H1 (cell line): ENCODE measurements around the gene TLCD5. TPM values are rescaled to one million over a fixed set of nuclear protein-coding genes. Genes with fewer than 3 reads are reported as not detected.

Source experiments
- CTCF ChIA-PET: fragments of 300-600 bp; sonication (Branson Sonifier 250); formaldehyde crosslinking; loops from one replicate; lab custom pipeline; 2021; ENCODE audit not compliant: partially characterized antibody; lab: Charles Lee
- POLR2A ChIA-PET: fragments of 300-600 bp; sonication (Branson Sonifier 250); formaldehyde crosslinking; loops from one replicate; lab custom pipeline; 2021; ENCODE audit warnings: inconsistent platforms; ENCODE audit not compliant: partially characterized antibody; lab: Charles Lee
- DNase-seq, 2 experiments: peaks; one replicate each; pipeline versions ENCODE4 v3.0.0 to v3.0.0-alpha.2; 2010 to 2022; ENCODE audit warnings: low spot score in 2 of 2, low read depth in 1 of 2, mixed read lengths in 1 of 2
- FAIRE-seq: peaks from 2 replicates; lab custom pipeline; 2011; peaks lifted over from hg19 to GRCh38; lab: Jason Lieb, UNC
- H2AFZ ChIP-seq: 2 replicates; pipeline ENCODE4 v1.8.1; 2012; ENCODE audit warnings: low read length, inconsistent platforms
- H2AK5ac ChIP-seq: 2 replicates; pipeline ENCODE4 v1.6.1; 2013; ENCODE audit warnings: low read depth, low read length
- H2BK120ac ChIP-seq: replicated peaks from 2 replicates; pipeline ENCODE3; 2013; ENCODE audit warnings: low read depth, low read length, inconsistent platforms
- H2BK12ac ChIP-seq: 2 replicates; pipeline ENCODE4 v1.6.1; 2013; ENCODE audit warnings: low read depth, low read length
- H2BK15ac ChIP-seq: 2 replicates; pipeline ENCODE4 v1.6.1; 2013; ENCODE audit warnings: low read length
- H2BK20ac ChIP-seq: 2 replicates; pipeline ENCODE4 v1.6.1; 2013; ENCODE audit warnings: low read length
- H2BK5ac ChIP-seq: 2 replicates; pipeline ENCODE4 v1.6.1; 2013; ENCODE audit warnings: low read depth, low read length
- H3K14ac ChIP-seq: 2 replicates; pipeline ENCODE4 v1.6.1; 2013; ENCODE audit warnings: inconsistent platforms; ENCODE audit not compliant: insufficient read length
- H3K18ac ChIP-seq: 2 replicates; pipeline ENCODE4 v1.6.1; 2013; ENCODE audit warnings: low read length; ENCODE audit errors: extremely low read depth
- H3K23ac ChIP-seq: 2 replicates; pipeline ENCODE4 v1.6.1; 2013; ENCODE audit warnings: inconsistent platforms; ENCODE audit not compliant: insufficient read length
- H3K23me2 ChIP-seq: 2 replicates; pipeline ENCODE4 v1.6.1; 2013; ENCODE audit warnings: low read depth, low read length
- H3K27ac ChIP-seq: 2 replicates; pipeline ENCODE4 v1.6.1; 2011; ENCODE audit warnings: low read depth, low read length, inconsistent platforms
- H3K27me3 ChIP-seq, 4 experiments: replicated peaks in 1 of 4; 1 replicate in 1 of 4; 2 replicates in 3 of 4; pipeline versions ENCODE4 v1.6.1 to v1.8.1; 2011 to 2013; ENCODE audit warnings: low read length in 3 of 4, mild to moderate bottlenecking in 3 of 4, inconsistent platforms in 2 of 4, mixed read lengths in 2 of 4, moderate library complexity in 1 of 4; ENCODE audit not compliant: control insufficient read depth in 3 of 4, insufficient read depth in 3 of 4; ENCODE audit errors: extremely low read depth in 1 of 4
- H3K36me3 ChIP-seq, 4 experiments: 2 replicates each; pipeline versions ENCODE4 v1.6.1 to v1.8.1; 2011 to 2013; ENCODE audit warnings: mild to moderate bottlenecking in 4 of 4, low read length in 3 of 4, moderate library complexity in 2 of 4, control low read depth in 1 of 4, inconsistent platforms in 1 of 4; ENCODE audit not compliant: insufficient read depth in 4 of 4, control insufficient read depth in 2 of 4
- H3K4ac ChIP-seq: replicated peaks from 2 replicates; pipeline ENCODE3; 2013; ENCODE audit warnings: low read length, low read depth, mixed read lengths, inconsistent platforms; ENCODE audit not compliant: insufficient read length
- H3K4me1 ChIP-seq, 4 experiments: replicated peaks in 1 of 4; 1 replicate in 1 of 4; 2 replicates in 3 of 4; pipeline versions ENCODE4 v1.6.1 to v1.8.1; 2011 to 2013; ENCODE audit warnings: low read length in 3 of 4, inconsistent platforms in 2 of 4, mixed read lengths in 1 of 4; ENCODE audit not compliant: insufficient read depth in 4 of 4, control insufficient read depth in 3 of 4
- H3K4me2 ChIP-seq, 2 experiments: 2 replicates each; pipeline versions ENCODE4 v1.6.1 to v1.8.1; 2011 to 2013; ENCODE audit warnings: low read depth in 2 of 2, low read length in 2 of 2, control low read depth in 1 of 2, inconsistent platforms in 1 of 2, mild to moderate bottlenecking in 1 of 2; ENCODE audit not compliant: insufficient read depth in 1 of 2
- H3K4me3 ChIP-seq, 4 experiments: fragments of 200-600, 300-600 bp in 1 of 4; sonication (generic), shearing (Covaris generic), sonication (Bioruptor Twin) in 1 of 4; 2 replicates each; pipeline versions ENCODE4 v1.5.1 to v1.8.1; 2011 to 2016; ENCODE audit warnings: low read length in 4 of 4, low read depth in 3 of 4, control low read depth in 2 of 4, inconsistent platforms in 2 of 4, mild to moderate bottlenecking in 2 of 4, mixed read lengths in 1 of 4, moderate library complexity in 1 of 4; ENCODE audit not compliant: insufficient read depth in 2 of 4; ENCODE audit errors: extremely low read depth in 1 of 4
- H3K56ac ChIP-seq: replicated peaks from 2 replicates; pipeline ENCODE3; 2013; ENCODE audit warnings: low read depth, mild to moderate bottlenecking, mixed read lengths, low read length, inconsistent platforms; ENCODE audit not compliant: insufficient read length
- H3K79me1 ChIP-seq: 2 replicates; pipeline ENCODE4 v1.6.1; 2013; ENCODE audit warnings: low read depth, low read length, control low read depth
- H3K79me2 ChIP-seq, 2 experiments: 2 replicates each; pipeline versions ENCODE4 v1.6.1 to v1.8.1; 2012 to 2013; ENCODE audit warnings: low read length in 2 of 2, mild to moderate bottlenecking in 2 of 2, inconsistent platforms in 1 of 2; ENCODE audit not compliant: insufficient read depth in 2 of 2, control insufficient read depth in 1 of 2
- H3K9ac ChIP-seq, 4 experiments: replicated peaks in 1 of 4; 1 replicate in 1 of 4; 2 replicates in 3 of 4; pipeline versions ENCODE4 v1.6.1 to v1.8.1; 2011 to 2013; ENCODE audit warnings: low read depth in 3 of 4, low read length in 3 of 4, control low read depth in 2 of 4, mild to moderate bottlenecking in 2 of 4, moderate library complexity in 2 of 4, inconsistent platforms in 1 of 4; ENCODE audit errors: extremely low read depth in 1 of 4
- H3K9me3 ChIP-seq, 2 experiments: 2 replicates each; pipeline versions ENCODE4 v1.6.1 to v1.8.1; 2012 to 2013; ENCODE audit warnings: mild to moderate bottlenecking in 2 of 2, moderate library complexity in 2 of 2, control low read depth in 1 of 2, inconsistent platforms in 1 of 2, low read depth in 1 of 2, low read length in 1 of 2, mixed read lengths in 1 of 2; ENCODE audit not compliant: insufficient read depth in 2 of 2
- H4K20me1 ChIP-seq, 2 experiments: replicated peaks in 1 of 2; 2 replicates each; pipeline versions ENCODE3 to v1.8.1; 2011 to 2013; ENCODE audit warnings: inconsistent platforms in 2 of 2, low read length in 2 of 2, mild to moderate bottlenecking in 1 of 2; ENCODE audit not compliant: insufficient read depth in 2 of 2, control insufficient read depth in 1 of 2
- H4K5ac ChIP-seq: 2 replicates; pipeline ENCODE4 v1.6.1; 2013; ENCODE audit warnings: low read length, low read depth, mixed read lengths, inconsistent platforms; ENCODE audit not compliant: insufficient read length
- H4K8ac ChIP-seq: 2 replicates; pipeline ENCODE4 v1.8.0; 2013; ENCODE audit warnings: mild to moderate bottlenecking, moderate library complexity, low read length, inconsistent platforms; ENCODE audit not compliant: insufficient read depth; ENCODE audit errors: extremely low read depth
- H4K91ac ChIP-seq: replicated peaks from 2 replicates; pipeline ENCODE3; 2013; ENCODE audit warnings: low read length, mixed read lengths, inconsistent platforms; ENCODE audit not compliant: insufficient read length
- CBX5 ChIP-seq: fragments of 300-800, 300-1000 bp; sonication (generic); IDR thresholded peaks from 2 replicates; pipeline ENCODE4 v1.7.1; 2016; ENCODE audit warnings: antibody characterized with exemption, low read length, low read depth
- CEBPB ChIP-seq: IDR thresholded peaks from 2 replicates; pipeline ENCODE4 v1.6.1; 2012; ENCODE audit warnings: low read depth, low read length
- CHD1 ChIP-seq: IDR thresholded peaks from 2 replicates; pipeline ENCODE4 v1.6.1; 2012; ENCODE audit warnings: low read depth, low read length, improper control_type of control experiment
- CREB1 ChIP-seq: IDR thresholded peaks from 2 replicates; pipeline ENCODE4 v1.6.1; 2012; ENCODE audit warnings: inconsistent platforms
- HDAC2 ChIP-seq, 2 experiments: fragments of 300-600 bp in 1 of 2; sonication (generic) in 1 of 2; IDR thresholded peaks; 2 replicates each; pipeline ENCODE4 v1.6.1; 2011 to 2012; ENCODE audit warnings: low read depth in 2 of 2, low read length in 2 of 2, mild to moderate bottlenecking in 2 of 2, moderate library complexity in 2 of 2, borderline replicate concordance in 1 of 2, inconsistent platforms in 1 of 2
- WGBS, 2 experiments: shearing (Covaris generic) in 1 of 2; methylation state at CpG; one replicate each; pipeline versions ENCODE4 v1.1.6 to v1.1.7; 2013 to 2015; ENCODE audit warnings: low lambda C conversion rate in 2 of 2, mixed read lengths in 2 of 2, inconsistent platforms in 1 of 2, low coverage in 1 of 2, missing lambda C conversion rate in 1 of 2; ENCODE audit not compliant: insufficient replicate concordance in 2 of 2, insufficient coverage in 1 of 2, insufficient read length in 1 of 2; ENCODE audit errors: extremely low coverage in 1 of 2, missing lambda C conversion rate in 1 of 2; 5-methylcytosine and 5-hydroxymethylcytosine counted together
- polyA plus RNA-seq, 7 experiments: library from polyadenylated mRNA; depleted of rRNA in 3 of 7; stranded (reverse) in 5 of 7; unstranded in 2 of 7; fragments of >200 nt in 5 of 7; fragments of 200-250 nt in 2 of 7; gene quantifications; 1 replicate in 5 of 7; 2 replicates in 1 of 7; 4 replicates in 1 of 7; pipeline versions ENCODE4 v1.2.1 to v1.2.3, GENCODE V29; 2011 to 2013; ENCODE audit warnings: missing spikeins in 2 of 7, mixed read lengths in 2 of 7
- total RNA-seq: library from RNA; stranded (reverse); fragmentation: NEBNext Ultra II Directional; extraction: Animal tissue kit (Norgen Biotek cat#: 25700); gene quantifications from 2 replicates; pipeline ENCODE4 v1.2.1, GENCODE V29; 2021

Gene TLCD5
- total and polyA plus RNA-seq, 2 of the 8 experiments (the other 6 are each of a cell fraction or from before 2014, with no cell fraction given): 9.5 to 10.1 TPM

DNA sequence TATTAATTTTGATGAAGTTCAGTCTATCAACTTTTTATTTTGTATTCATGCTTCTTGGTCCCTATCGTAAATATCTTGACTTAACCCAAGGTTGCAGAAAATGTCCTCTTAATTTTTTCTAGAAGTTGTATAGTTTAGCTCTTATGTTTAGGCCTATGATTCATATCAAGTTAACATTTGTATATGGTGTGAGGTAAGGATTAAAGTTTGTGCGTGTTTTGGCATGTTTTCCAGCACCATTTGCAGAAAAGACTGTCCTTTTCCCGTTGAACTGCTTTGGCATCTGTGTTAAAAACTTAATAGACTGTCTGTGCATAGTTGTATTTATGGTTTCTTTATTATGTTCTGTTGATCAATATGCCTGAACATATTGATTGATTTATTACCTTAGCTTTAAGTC, 53.4 kb downstream of the TLCD5 start:
- Histone ChIP-seq H2BK120ac (no peak overlapping the region), H3K36me3 (peaks cover 0 to 6% (median 0%) of the 10 kb centered on the region in 4 experiments; a peak in 2 of 8 replicates), H3K27ac (no peak overlapping the region), H3K14ac (no peak overlapping the region), H3K23ac (no peak overlapping the region), H2BK15ac (no peak overlapping the region), H2AFZ (no peak overlapping the region), H3K27me3 (no peaks in the 10 kb centered on the region), H3K18ac (no peak overlapping the region), H2BK5ac (no peak overlapping the region), H4K8ac (no peak overlapping the region), H4K91ac (no peak overlapping the region), H3K9me3 (peaks cover 12 to 16% of the 10 kb centered on the region in 2 experiments), H3K9ac (no peak overlapping the region), H2BK20ac (no peak overlapping the region), H4K20me1 (peaks cover 0 to 2% of the 10 kb centered on the region in 2 experiments), H3K79me2 (peaks cover 3 to 77% of the 10 kb centered on the region in 2 experiments; a peak in 3 of 4 replicates), H2AK5ac (no peak overlapping the region), H3K4ac (no peak overlapping the region), H3K4me2 (no peak overlapping the region), H4K5ac (no peak overlapping the region), H3K4me3 (no peak overlapping the region), H3K79me1 (peaks cover 3% of the 10 kb centered on the region; the same call in 1 of the 2 replicates), H2BK12ac (no peak overlapping the region), H3K23me2 (no peaks in the 10 kb centered on the region), H3K4me1 (no peaks in the 10 kb centered on the region), H3K56ac (no peak overlapping the region)
- ChIA-PET POLR2A (no interaction called here), CTCF (no interaction called here)
- FAIRE-seq (peak; percentile 42), DNase-seq (no peak)
- no peak for TF ChIP-seq CBX5
- no peak for TF ChIP-seq CREB1
- TF ChIP-seq CHD1: no peak
- no peak for TF ChIP-seq CEBPB
- TF ChIP-seq HDAC2 (IDR thresholded peaks at IDR 0.05; ENCODE audit: borderline replicate concordance in 1 of 2, low read depth in 2 of 2, low read length in 2 of 2): no peak
- WGBS, 2 experiments: 63% methylated on average over 3 of the region's 3 CpGs; no CpG with 5 or more reads in 1 of the 2 experiments
